HepG2 (cell line): ENCODE data around the gene CD36. TPM values are rescaled to one million over a fixed set of nuclear protein-coding genes. Genes with fewer than 3 reads are reported as not detected.

Source experiments
- BRD4 ChIP-seq: sonication (generic); formaldehyde crosslinking; IDR thresholded peaks from 2 replicates; pipeline ENCODE4 v1.4.0; 2020; ENCODE audit warnings: missing genetic modification reagents
- ISL2 ChIP-seq: sonication (generic); formaldehyde crosslinking; IDR thresholded peaks from 2 replicates; pipeline ENCODE4 v1.5.0; 2020; ENCODE audit warnings: missing genetic modification reagents
- ONECUT2 ChIP-seq: sonication (generic); formaldehyde crosslinking; IDR thresholded peaks from 2 replicates; pipeline ENCODE4 v1.4.0; 2020; ENCODE audit warnings: missing genetic modification reagents
- REL ChIP-seq: sonication (generic); formaldehyde crosslinking; conservative IDR thresholded peaks from 2 replicates; pipeline ENCODE4 v1.8.0; 2022; ENCODE audit warnings: mild to moderate bottlenecking, missing genetic modification reagents, moderate library complexity
- RERE ChIP-seq: IDR thresholded peaks from 2 replicates; pipeline ENCODE4 v1.6.1; 2016; ENCODE audit warnings: low read depth, missing genetic modification reagents, missing compliant biosample characterization
- SKI ChIP-seq: fragments of 450-650 bp; IDR thresholded peaks from one replicate; pipeline ENCODE4 v1.6.1; 2018; ENCODE audit warnings: mild to moderate bottlenecking; ENCODE audit not compliant: partially characterized antibody
- ZNF766 ChIP-seq: sonication (generic); formaldehyde crosslinking; IDR thresholded peaks from 2 replicates; pipeline ENCODE4 v1.5.0; 2020; ENCODE audit warnings: missing genetic modification reagents, borderline replicate concordance
- polyA plus RNA-seq, 8 experiments: library from polyadenylated mRNA; depleted of rRNA in 3 of 8; stranded (reverse) in 7 of 8; unstranded in 1 of 8; fragments of >200 nt; fragmentation: Illumina TruSeq in 4 of 8; extraction: Trizol in 4 of 8; gene quantifications; 2 replicates each; pipeline versions ENCODE4 v1.2.1 to v1.2.3, GENCODE V29; 2011 to 2016; ENCODE audit warnings: low read depth in 4 of 8, missing spikeins in 1 of 8, mixed read lengths in 1 of 8; ENCODE audit not compliant: insufficient read depth in 1 of 8
- total RNA-seq, 5 experiments: library from RNA; depleted of rRNA; stranded (reverse); fragments of >200 nt; fragmentation: Illumina TruSeq; extraction: Trizol; gene quantifications; 2 replicates each; pipeline ENCODE4 v1.2.3, GENCODE V29; 2016; ENCODE audit warnings: low read depth in 1 of 5

CD36 gene
- total and polyA plus RNA-seq, 2 of the 13 experiments (the other 11 are each of a cell fraction or from before 2014, with no cell fraction given) = 2.8 to 4.8 TPM

GRCh38 chr7:80721883-80722615 lies 83.6 kb downstream of the CD36 start (continued):
- no peak for TF ChIP-seq RERE (CRISPR knock-in tag)
- TF ChIP-seq REL (CRISPR knock-in tag) = no peak
- TF ChIP-seq ONECUT2 (CRISPR knock-in tag) = no peak
- no peak for TF ChIP-seq ISL2 (CRISPR knock-in tag)
- no peak for TF ChIP-seq ZNF766 (CRISPR knock-in tag)
- TF ChIP-seq SKI = no peak
- no peak for TF ChIP-seq BRD4 (CRISPR knock-in tag)
